DMS53 treated with DMSO at 0.1 percent for 48 hours (cell line): ENCODE results near the gene CELF2.

Experiments
- DNase-seq: peaks from one replicate; lab custom pipeline; 2025; ENCODE audit not compliant: unreplicated experiment; lab: John Stamatoyannopoulos, UW

Gene CELF2

GRCh38 chr10:11152801-11153200 is 135.1 kb downstream of the CELF2 start:
- no peak for DNase-seq

- DNase-seq, result no peak
These were observed 135.6 kb downstream of the CELF2 start for GRCh38 chr10:11153245-11153644.

DNA sequence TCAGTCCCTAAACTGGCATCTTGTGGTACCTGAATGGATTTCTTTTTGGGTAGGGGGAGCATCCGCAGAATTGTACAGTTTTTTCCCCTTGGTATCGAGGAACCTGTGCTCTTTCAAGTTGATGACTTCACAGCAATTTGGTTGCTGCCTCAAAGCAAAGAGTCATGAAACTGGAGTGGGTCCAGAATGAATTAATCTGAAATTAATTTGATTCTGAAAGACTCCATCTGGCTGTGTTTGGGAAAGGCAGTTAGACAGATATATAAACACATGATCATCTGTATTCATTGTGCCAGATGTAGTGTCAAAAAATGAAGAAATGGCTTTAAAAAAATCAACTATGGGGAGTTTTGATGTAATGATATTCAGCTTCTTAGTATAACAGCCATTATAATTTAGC is 136.1 kb downstream of the CELF2 start:
- no peak for DNase-seq

- DNase-seq, result no peak
These were observed 136.7 kb downstream of the CELF2 start for GRCh38 chr10:11154333-11154732.

DNA sequence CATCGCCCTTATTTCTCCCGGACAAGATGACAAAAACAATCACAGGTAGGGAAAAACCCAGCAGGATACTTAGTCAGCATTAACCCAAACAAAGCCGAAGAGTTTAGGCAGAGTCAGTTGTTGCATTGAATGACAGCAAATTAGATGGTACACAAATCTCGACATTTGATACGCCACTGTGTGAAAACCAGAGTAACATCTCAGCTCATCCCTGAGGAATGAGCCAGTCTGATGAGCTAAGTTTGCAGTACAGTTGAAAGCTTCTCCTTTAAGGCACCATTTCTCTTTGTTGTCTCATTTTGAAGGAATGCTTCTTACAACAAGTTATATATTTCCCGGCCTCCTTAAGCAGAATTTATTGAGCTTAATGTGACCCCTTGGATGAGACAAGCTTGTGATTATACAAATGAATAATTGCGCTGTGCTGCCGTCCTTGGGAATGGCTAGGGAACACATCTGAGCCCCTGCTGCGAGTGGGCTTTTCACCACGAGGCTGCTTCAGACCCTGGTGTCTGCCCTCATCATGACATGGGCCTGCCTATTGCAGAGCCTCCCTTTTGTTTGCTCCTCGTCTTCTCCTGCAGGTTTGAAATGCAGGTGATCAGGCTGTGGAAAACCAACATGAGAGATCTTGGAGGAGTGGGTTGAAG is 137.3 kb downstream of the CELF2 start:
- DNase-seq, result no peak

DNA sequence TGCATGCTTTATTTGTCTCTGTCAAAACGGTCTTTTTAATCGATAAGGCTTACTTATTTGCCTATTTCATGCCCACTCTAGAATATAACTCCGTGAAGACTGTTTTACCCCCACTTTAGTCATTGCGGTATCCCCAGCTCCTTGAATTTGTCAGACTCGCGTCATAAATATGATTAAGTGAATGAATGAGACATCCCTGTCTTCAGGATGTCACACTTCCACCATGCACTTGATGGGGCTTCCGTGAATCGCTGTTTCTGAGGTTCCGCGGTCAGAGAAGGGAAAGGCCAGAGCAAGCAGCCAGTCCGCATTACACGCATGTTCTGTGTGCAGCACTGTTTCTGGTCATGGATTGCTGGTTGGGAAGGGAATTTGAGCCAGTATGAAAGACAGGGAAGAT is 138.8 kb downstream of the CELF2 start:
- no peak for DNase-seq

DNA sequence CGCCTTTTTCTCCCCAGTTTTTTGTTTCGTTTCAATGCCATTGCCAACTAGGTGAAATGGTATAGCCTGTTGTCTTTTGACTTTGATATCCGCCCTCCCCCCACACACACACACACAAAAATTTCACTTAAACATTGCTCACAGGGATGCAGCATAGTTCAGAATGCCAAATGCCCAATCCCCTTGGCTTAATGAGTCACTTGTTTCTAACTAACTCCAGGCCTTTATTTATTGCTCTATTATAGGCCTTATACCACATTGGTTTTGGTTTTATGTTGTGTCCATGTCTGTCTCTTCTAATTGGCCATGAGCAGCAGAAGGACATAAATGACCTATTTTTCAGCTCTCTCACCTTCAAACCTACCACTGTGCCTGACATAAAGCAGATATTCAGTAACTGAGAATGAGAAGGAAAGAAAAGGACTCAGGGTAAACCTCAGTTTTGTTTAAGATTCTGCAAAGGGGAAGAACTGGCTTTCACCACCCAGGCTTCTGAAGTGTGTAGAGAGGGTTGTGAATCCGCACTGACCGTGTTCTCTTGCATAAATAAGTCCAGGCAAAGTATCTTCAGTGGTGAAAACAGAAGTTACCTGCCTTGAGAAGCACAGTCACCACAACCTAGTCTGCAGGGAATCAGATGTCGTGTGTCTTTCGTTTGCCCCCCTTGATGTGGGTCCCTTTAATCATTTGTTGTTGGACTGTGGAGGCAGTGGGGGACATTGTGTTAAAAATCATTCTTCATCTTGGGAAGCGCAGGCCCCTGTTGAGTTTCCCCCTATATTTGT is 139.8 kb downstream of the CELF2 start:
- no peak for DNase-seq

GRCh38 chr10:11158080-11158479 is 140.4 kb downstream of the CELF2 start:
- no peak for DNase-seq

- DNase-seq, result no peak
These were observed 142.0 kb downstream of the CELF2 start for GRCh38 chr10:11159543-11160215.

DNA sequence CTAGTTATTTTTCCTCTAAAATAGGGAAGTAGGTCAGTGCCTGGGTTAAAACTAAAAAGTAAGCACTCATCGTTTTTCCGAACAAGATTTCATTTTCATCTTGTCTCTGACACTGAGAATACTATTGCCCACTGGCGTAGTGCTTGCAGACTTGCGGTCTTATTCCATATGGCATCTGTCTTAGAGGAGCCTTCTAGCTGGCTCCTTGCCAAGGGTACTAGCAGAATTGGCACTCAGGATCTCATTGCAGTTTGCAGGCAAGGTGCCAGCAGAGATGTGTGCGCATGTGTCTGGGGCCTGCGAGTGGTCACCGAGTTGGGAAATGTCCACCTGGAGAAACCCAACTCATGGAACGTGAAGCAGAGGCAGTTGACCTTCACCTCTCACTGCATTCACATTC is 143.4 kb downstream of the CELF2 start:
- DNase-seq, result no peak

DNA sequence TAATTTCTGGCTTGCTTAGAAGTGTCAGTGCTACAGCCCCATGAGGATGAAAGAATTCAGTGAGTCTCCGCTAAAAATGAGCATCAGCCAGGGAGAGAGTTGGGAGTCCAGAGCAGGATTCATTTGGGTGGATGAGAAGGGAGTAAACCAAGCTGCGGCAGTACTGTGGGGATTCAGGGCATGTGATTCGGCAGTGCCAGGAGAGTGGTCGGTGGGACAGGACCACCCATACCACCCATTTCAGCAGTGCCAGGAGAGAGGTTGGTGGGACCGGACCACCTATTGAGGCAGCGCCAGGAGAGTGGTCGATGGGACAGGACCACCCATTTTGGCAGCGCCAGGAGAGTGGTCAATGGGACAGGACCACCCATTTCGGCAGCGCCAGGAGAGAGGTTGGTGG is 144.2 kb downstream of the CELF2 start:
- DNase-seq, result no peak

GRCh38 chr10:11162828-11163599 is 145.3 kb downstream of the CELF2 start:
- DNase-seq, result no peak

DNA sequence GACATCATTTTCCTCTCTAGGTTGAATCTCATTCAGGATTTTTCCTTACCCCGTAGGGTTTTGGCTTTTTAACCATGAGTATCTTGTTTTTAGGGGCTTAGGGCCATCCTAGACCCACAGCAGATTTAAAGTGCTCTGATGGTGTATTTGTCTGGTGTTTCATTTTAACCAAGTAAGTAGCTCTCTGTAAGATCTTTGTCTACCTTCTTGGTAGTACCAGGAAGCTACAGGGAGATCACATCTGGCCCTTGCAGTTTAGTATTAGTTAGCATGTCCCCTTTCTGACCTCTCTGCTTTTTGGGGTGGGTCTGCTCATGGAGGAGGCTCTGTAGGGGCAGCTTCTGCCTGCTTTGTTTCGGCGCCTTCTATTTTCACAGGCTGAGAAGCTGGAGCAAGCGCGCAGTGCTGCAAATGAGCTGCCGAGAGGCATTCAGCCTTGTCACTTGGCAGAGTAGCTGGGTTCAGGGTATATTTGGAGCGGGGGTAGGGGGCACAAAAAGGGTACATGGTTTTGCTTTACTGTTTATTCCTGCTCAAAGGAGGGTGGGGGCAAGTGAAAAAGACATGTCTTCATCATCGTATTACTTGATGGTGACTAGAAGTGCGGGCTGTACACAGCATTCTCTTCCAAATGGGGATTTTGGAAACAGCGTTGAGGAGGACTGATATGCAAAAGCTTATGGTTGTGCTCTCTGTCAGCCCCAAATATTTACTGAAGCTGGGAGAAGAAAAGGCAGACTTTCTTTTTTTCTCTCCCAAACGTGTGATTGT is 146.3 kb downstream of the CELF2 start:
- DNase-seq, result no peak

- no peak for DNase-seq
These were observed 146.8 kb downstream of the CELF2 start for GRCh38 chr10:11164551-11164802.

DNA sequence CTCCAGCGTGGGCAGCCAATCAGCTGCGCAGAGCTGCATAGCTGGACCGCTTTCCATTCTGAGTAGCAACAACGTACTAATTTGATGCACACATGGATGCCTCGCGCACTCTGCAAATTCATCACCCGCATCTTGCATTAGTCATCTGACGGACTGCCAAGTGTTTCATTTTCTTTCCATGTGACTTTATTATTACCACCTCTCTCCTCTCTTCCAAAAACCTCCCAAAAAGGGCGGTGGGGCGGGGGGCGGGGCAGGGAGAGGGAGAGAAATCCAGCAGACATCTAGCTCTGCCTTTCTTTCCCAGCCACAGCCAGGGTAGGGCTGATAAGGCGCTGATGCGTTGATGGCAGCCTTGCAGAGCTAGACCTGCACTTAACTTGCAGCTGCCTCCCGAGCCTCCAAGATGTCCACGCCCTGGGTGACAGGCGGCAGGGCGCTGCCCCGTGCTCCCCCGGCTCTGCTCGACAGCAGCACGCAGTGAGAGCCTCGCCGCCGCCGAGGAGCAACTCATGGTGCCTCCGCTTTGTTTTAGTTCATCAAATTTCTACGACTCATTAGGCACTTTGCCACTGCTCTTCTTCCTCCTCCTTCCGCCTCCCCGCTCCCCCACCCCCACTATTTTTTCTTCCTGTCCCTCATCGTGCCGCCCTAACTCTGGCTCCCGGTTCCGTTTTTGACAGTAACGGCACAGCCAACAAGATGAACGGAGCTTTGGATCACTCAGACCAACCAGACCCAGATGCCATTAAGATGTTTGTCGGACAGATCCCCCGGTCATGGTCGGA is 147.3 kb downstream of the CELF2 start:
- DNase-seq, result no peak

DNA sequence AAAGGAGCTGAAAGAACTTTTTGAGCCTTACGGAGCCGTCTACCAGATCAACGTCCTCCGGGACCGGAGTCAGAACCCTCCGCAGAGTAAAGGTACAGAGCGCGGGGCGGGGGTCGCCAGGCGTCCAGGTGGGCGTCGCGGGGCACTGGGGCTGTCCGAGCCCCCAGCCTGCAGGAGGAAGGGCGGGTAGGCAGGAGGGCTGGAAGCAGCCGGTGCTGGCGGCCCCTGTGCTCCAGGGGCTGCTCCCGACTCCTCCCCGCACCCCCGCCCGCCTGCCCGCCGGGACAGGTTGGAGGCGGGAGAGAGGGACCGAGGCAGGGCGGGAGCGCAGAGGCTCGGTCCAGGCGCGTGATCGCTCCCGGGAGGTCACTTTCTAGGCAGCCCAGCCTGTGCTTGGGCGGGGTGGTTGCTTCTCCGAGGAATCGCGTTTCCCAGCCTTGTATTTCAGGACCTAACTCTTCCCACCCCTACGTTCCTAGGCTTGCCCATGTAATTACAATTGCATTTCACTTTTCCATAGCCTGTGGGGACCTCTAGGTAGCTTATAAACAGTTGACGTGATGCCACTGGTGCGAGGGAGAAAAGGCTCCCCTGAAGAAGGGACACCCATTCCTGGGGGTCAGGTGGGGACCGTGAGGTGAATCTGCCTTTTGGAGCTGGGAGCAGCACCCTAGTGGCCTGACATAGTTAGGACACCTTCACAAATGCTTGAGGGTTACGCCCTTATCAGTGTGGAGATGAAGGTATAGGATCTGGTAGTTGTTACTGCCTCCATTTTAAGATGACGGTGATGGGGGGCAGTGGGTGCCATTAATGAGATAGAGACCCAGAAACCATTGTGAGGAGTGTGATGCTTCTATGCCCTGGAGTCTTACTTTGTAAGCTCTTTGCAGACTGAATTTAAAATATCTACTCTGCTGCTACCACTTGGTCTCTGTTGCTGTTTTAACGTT is 148.2 kb downstream of the CELF2 start:
- DNase-seq, result no peak

DNA sequence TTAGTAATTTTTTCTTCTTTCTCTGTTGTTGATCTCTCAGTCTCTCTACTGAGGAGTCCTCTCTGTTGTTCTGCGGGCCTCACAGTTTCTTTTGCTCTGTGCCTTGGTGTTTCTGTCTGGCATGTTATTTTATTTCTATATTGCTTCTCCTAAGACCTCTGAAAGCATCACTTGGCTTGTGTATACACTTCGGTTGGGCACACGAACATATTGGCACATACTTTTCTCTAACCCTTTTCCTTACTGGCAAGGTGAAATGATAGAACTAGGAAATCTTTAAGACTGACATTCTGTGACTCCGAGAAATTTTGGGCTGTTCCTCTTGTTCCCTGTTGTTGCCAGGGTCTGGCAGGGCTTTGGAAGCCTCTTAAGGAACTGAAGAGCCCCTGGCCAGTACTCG is 148.9 kb downstream of the CELF2 start:
- no peak for DNase-seq

GRCh38 chr10:11167233-11167966 is 149.7 kb downstream of the CELF2 start:
- DNase-seq, result no peak
